T-helper 1 cell treated with Interleukin-12 subunit alpha and Interleukin-12 subunit beta and Interleukin-4 antibody, amounts not matched to agents 30 μg/mL and 1 μg/mL, for 36 hours (primary cell): ENCODE results near the gene PLPP1.
A peak's percentile ranks its signal among the peaks of the same experiment; 100 is the strongest.

Source experiments
- H3K27ac Mint-ChIP-seq: one replicate; pipeline ENCODE4 v1.8.0; 2021; ENCODE audit warnings: mild to moderate bottlenecking, mixed read lengths
- H3K27me3 Mint-ChIP-seq: one replicate; pipeline ENCODE4 v1.8.0; 2021; ENCODE audit warnings: low read depth, mixed read lengths
- H3K36me3 Mint-ChIP-seq: one replicate; pipeline ENCODE4 v1.8.0; 2021; ENCODE audit warnings: low read depth, mixed read lengths
- H3K4me1 Mint-ChIP-seq: one replicate; pipeline ENCODE4 v1.8.0; 2021; ENCODE audit warnings: low read depth, mixed read lengths
- H3K4me3 Mint-ChIP-seq: one replicate; pipeline ENCODE4 v1.8.0; 2021; ENCODE audit warnings: mild to moderate bottlenecking, moderate library complexity, mixed read lengths
- H3K9me3 Mint-ChIP-seq: one replicate; pipeline ENCODE4 v1.8.0; 2021; ENCODE audit warnings: mixed read lengths

The PLPP1 gene

DNA sequence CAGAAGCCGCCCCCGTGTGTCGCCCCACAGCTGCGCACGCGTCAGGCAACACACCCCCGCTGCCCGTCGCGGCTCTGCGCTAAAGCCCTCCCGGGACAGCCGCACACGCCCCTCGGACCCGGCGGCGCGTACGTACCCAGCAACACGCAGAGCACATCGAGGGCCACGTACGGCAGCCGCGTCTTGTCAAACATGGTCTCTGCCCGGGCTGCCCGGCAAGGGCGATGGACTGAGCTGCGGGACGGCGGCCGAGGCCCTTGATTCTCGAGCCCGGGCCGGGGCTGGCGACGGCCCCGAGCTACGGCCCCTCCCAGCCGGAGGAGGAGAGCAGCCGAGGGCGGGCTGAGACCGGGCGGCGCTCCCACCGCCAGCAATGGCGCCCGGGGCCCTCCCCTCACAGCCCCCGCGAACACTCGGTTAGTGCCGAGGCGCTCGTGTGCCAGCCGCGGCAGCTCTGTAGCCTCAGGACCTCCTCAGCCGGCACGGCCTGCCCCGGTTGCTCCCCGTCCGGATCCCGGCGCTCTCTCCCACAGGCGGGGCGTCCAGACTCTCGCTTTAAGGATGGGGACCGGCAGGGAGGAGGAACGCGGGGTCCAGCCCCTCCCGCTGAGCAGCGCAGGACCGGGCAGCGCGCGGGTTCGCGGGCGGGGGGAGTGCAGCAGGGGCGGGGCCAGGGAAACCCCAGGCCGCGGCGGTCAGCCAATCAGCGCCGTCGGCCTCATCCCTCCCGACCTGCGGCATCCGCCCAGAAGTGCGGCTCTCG lies at the start of gene PLPP1:
PLPP1 (minus strand) TSS at position 529 of the 763 bp plus-strand sequence; CDS start at position 194, 335 bp downstream.
- H3K27me3 Mint-ChIP-seq, result no peaks in the 10 kb centered on the region
- H3K9me3 Mint-ChIP-seq, result no peaks in the 10 kb centered on the region
- H3K36me3 Mint-ChIP-seq, result peaks cover 19% of the 10 kb centered on the region
- H3K27ac Mint-ChIP-seq, result peak within 1 kb of the TSS; percentile 89
- H3K4me1 Mint-ChIP-seq, result peaks cover 39% of the 10 kb centered on the region
- H3K4me3 Mint-ChIP-seq, result peak within 1 kb of the TSS; percentile 89

DNA sequence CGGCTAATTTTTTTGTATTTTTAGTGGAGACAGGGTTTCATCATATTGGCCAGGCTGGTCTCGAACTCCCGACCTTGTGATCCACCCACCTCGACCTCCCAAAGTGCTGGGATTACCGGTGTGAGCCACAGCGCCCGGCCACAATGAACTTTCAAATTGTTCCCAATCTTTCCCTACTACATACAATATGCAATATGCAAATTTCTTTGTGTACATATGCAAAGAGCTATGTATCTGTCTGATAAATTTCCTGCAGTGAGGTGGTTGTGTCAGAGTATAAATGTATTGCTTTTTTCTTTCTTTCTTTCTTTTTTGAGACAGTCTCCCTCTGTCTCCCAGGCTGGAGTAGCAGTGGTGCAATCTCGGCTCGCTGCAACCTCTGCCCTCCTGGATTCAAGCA lies 48.8 kb upstream of the PLPP1 start:
- Mint-ChIP-seq H3K27me3 (no peaks in the 10 kb centered on the region), H3K27ac (no peak overlapping the region), H3K4me3 (no peak overlapping the region)

DNA sequence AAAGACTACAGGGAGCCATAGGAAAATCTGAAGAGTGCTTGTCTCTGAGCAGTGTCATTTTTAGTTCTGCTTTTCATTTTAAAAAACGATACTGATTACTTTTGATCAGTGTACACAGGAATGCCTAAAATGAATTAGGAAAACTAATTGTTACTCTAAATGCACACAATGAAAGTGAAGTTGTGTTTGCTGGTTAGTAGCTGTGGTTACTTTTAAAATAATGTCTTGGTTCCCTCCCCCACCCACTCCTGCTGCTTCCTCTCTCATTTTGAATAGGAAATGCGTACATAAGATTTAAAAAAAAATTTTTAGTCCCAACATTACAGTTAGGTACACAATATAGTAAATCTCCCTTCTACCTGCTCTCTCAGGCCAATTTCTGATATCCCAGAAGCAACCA lies 47.5 kb upstream of the PLPP1 start:
- no peaks in the 10 kb centered on the region for H3K27me3 Mint-ChIP-seq
- peak overlapping the region; percentile 6 for H3K27ac Mint-ChIP-seq
- no peaks in the 10 kb centered on the region for H3K9me3 Mint-ChIP-seq
- H3K4me1 Mint-ChIP-seq, result peaks cover 12% of the 10 kb centered on the region
- H3K4me3 Mint-ChIP-seq, result peak overlapping the region; percentile 49
- H3K36me3 Mint-ChIP-seq, result no peaks in the 10 kb centered on the region

More for the DNA sequence above, 48.8 kb upstream of the PLPP1 start:
- H3K9me3 Mint-ChIP-seq, result no peaks in the 10 kb centered on the region
- no peaks in the 10 kb centered on the region for H3K36me3 Mint-ChIP-seq
- peaks cover 10% of the 10 kb centered on the region for H3K4me1 Mint-ChIP-seq

DNA sequence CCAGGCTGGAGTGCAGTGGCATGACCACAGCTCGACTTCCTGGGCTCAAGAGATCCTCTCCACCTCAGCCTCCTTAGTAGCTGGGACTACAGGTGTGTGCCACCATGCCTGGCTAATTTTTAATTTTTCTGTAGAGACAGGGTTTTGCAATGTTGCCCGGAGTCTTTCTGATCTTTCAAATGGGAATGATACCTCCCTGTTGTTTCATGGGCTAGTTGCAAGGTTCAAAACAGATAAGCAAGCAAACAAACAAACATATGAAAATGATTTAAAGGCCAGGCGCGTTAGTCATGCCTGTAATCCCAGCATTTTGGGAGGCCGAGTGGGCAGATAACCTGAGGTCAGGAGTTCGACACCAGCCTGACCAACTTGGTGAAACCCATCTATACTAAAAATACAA lies 45.3 kb upstream of the PLPP1 start:
- H3K9me3 Mint-ChIP-seq, result no peaks in the 10 kb centered on the region
- no peaks in the 10 kb centered on the region for H3K27me3 Mint-ChIP-seq
- no peaks in the 10 kb centered on the region for H3K36me3 Mint-ChIP-seq
- peaks cover 19% of the 10 kb centered on the region for H3K4me1 Mint-ChIP-seq
- no peak overlapping the region for H3K4me3 Mint-ChIP-seq
- H3K27ac Mint-ChIP-seq, result no peak overlapping the region

DNA sequence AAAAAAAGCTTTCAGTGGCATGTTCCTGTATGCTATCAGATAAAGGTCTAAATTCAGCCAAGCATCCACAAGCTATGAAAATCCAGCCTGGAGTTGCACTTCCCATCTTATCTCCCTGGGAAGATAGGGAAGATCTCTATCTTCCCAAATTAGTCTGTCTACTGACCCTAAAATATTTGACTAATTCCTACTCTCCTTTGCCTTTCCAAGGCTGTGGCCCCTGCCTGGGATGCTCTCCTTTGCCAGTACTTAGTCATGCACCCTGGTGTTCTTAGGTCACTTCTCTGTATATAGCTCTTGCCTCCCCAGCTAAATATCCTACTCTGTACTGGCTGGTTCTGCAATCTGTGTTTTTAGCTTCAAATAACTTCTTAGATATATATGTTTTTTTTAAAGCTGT lies 44.0 kb upstream of the PLPP1 start:
- Mint-ChIP-seq H3K4me3 (no peak overlapping the region), H3K27me3 (no peaks in the 10 kb centered on the region), H3K27ac (no peak overlapping the region), H3K9me3 (no peaks in the 10 kb centered on the region), H3K4me1 (peaks cover 18% of the 10 kb centered on the region), H3K36me3 (no peaks in the 10 kb centered on the region)

DNA sequence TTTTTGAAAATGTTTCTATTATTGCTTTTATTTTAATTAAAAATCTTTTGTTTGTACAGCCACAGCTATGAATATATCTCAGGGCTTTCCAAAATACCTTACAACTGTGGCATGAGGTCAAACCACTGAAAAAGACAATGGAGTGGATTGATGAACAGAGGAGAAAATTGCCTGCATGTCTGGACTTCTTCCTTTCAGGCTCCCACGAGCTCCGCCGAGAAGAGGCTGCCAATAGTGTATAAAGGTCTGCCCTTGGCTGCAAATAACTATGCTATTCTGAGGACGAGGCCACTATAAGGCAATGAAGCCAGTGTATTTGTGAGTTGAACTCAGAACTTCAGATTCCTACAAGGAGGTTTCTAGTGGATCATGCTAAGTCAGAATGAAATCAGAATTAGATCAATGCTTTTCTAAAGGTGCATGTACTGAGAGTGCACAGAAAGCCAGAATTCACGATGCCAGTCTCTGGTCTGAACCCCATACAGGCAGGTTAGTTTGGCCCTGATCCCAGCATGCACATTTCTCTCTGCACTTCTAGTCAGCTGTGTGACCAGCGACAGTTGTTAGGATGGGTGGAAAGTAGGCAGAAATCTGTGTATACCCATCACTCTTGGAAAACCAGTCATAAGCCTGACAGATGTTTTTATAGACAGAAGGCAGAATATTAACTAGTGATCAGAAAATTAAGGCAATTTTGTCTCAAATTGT lies 42.7 kb upstream of the PLPP1 start:
- Mint-ChIP-seq H3K4me1 (peaks cover 14% of the 10 kb centered on the region), H3K4me3 (no peak overlapping the region), H3K9me3 (no peaks in the 10 kb centered on the region), H3K36me3 (no peaks in the 10 kb centered on the region), H3K27me3 (no peaks in the 10 kb centered on the region), H3K27ac (no peak overlapping the region)

DNA sequence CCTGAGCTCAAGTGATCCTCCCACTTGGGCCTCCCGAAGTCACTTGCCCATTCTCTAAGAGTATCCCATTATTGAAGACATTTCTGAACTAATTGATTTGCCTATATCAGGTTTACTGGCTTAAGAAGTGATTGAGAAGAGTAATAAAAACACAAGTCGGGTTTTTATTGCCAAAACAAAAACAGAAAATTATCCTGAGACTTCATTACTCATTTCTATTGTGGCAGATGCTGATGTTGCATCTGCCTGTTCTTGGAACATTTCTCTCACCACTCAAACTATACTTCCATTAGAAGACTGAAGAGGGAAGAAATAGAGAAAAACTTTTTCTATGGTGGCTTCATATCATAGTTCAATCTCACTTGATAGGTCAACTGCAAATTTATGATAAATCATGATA lies 41.9 kb upstream of the PLPP1 start:
- no peaks in the 10 kb centered on the region for H3K36me3 Mint-ChIP-seq
- H3K9me3 Mint-ChIP-seq, result no peaks in the 10 kb centered on the region
- no peaks in the 10 kb centered on the region for H3K27me3 Mint-ChIP-seq
- H3K4me3 Mint-ChIP-seq, result no peak overlapping the region
- no peak overlapping the region for H3K27ac Mint-ChIP-seq
- H3K4me1 Mint-ChIP-seq, result peaks cover 13% of the 10 kb centered on the region

DNA sequence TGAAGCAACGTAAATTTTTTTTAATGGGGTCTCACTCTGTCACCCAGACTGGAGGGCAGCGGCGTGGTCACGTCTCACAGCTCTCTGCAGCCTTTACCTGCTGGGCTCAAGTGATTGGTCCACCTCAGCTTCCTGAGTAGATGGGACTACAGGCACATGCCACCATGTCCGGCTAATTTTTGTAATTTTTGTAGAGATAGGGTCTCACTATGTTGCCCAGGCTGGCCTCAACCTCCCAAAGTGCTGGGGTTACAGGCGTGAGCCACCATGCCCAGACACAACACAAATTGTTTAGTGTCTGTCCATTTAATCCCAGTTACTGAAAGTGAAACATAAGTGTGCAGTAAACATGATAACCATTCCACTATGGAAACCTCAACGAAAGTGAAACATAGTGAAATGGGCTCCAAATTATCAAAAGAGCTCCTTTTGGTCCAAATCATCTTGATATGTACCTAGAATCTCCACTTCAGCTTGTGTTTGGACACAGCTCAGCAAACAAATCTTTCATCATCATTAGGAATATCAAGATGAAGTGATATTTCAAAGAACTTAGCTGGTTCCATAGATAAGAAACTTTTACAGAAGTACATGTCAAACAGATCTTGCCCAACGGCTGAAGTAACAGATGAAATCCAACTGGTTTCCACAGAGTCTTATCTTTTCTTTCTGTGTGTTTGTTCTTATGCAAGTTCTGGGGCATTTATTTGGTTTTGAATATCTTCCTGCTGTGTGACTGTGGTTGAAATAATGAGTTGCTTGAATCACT lies 41.2 kb upstream of the PLPP1 start:
- H3K4me3 Mint-ChIP-seq, result no peak overlapping the region
- no peaks in the 10 kb centered on the region for H3K27me3 Mint-ChIP-seq
- H3K27ac Mint-ChIP-seq, result no peak overlapping the region
- peaks cover 13% of the 10 kb centered on the region for H3K4me1 Mint-ChIP-seq
- no peaks in the 10 kb centered on the region for H3K9me3 Mint-ChIP-seq
- no peaks in the 10 kb centered on the region for H3K36me3 Mint-ChIP-seq

DNA sequence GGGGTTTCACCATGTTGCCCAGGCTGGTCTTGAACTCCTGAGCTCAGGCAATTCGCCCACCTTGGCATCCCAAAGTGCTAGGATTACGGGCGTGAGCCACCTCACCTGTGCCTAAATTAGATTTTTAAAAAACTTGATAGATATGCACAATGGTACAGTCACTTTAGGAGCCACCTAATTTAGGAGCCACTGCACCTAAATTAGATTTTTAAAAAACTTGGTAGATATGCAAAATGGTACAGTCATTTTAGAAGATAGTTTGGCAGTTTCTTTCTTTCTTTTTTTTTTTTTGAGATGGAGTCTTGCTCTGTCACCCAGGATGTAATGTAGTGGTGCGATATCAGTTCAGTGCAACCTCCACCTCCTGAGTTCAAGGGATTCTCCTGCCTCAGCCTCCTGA lies 37.8 kb upstream of the PLPP1 start:
- Mint-ChIP-seq H3K36me3 (no peaks in the 10 kb centered on the region), H3K27ac (no peak overlapping the region), H3K4me3 (no peak overlapping the region), H3K4me1 (peaks cover 9% of the 10 kb centered on the region), H3K9me3 (no peaks in the 10 kb centered on the region), H3K27me3 (no peaks in the 10 kb centered on the region)

DNA sequence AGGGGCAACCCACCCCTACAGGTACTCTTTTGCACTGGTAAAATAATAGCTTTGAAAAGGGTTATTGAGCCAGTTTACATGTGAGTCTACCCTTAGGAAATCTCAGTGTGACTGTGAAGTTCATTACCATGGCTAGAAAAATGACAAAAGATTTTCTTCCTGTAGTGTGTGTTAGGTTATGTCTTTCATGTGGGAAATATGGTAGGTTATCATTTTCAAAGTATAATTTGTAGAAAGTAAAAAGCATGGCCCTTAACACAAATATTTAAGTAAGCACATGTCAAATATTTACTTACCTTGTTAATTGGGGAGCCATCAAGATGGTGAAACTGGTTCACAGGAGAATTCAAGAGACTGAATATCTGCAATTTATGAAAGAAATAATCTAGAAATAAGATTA lies 37.3 kb upstream of the PLPP1 start:
- H3K4me3 Mint-ChIP-seq, result no peak overlapping the region
- peaks cover 9% of the 10 kb centered on the region for H3K4me1 Mint-ChIP-seq
- no peaks in the 10 kb centered on the region for H3K36me3 Mint-ChIP-seq
- H3K27ac Mint-ChIP-seq, result no peak overlapping the region
- H3K27me3 Mint-ChIP-seq, result no peaks in the 10 kb centered on the region
- H3K9me3 Mint-ChIP-seq, result no peaks in the 10 kb centered on the region

DNA sequence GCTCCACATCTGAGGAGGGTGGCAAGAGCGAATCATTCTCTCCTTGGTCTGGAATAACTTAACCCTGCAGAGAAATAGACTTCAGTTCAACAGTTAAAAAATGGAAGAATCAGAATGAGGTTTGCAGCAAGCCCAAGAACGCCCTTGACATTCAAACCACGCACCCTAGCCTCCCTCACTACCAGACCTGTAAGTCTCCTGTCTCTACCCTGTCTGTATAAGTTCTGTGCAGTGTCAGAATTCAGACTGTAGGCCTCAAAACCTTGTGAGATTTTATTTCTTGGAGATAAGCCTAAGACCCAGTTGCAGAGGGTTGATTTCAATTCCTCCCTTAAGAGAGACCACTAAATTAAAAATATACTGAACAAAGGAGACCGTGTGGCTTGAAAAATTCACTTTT lies 35.8 kb upstream of the PLPP1 start:
- H3K9me3 Mint-ChIP-seq, result no peaks in the 10 kb centered on the region
- no peak overlapping the region for H3K27ac Mint-ChIP-seq

DNA sequence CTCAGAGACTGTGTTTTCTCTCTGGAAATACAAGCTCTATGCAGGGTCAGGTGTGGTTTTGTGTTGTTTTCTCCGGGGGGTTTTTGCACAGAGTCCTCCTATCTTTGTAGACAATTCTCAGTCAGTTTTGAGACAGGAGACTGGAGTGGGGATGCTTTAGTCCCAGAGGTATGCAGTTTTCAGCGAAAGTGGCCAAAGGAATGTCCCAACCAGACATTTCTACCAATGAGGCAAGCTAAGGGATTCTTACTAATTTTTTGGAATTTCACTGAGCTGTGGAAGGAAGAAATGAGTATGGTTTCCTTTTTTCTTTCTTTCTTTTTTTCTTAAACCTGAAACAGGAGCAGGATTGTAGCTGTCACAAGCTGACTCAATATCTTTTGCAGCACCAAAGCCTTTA lies 35.3 kb upstream of the PLPP1 start:
- no peak overlapping the region for H3K27ac Mint-ChIP-seq
- H3K4me3 Mint-ChIP-seq, result no peak overlapping the region
- no peaks in the 10 kb centered on the region for H3K27me3 Mint-ChIP-seq
- peaks cover 5% of the 10 kb centered on the region for H3K4me1 Mint-ChIP-seq
- H3K9me3 Mint-ChIP-seq, result no peaks in the 10 kb centered on the region
- no peaks in the 10 kb centered on the region for H3K36me3 Mint-ChIP-seq

More for the DNA sequence above, 35.8 kb upstream of the PLPP1 start:
- H3K4me1 Mint-ChIP-seq, result peaks cover 2% of the 10 kb centered on the region
- no peak overlapping the region for H3K4me3 Mint-ChIP-seq
- H3K36me3 Mint-ChIP-seq, result no peaks in the 10 kb centered on the region
- H3K27me3 Mint-ChIP-seq, result no peaks in the 10 kb centered on the region

DNA sequence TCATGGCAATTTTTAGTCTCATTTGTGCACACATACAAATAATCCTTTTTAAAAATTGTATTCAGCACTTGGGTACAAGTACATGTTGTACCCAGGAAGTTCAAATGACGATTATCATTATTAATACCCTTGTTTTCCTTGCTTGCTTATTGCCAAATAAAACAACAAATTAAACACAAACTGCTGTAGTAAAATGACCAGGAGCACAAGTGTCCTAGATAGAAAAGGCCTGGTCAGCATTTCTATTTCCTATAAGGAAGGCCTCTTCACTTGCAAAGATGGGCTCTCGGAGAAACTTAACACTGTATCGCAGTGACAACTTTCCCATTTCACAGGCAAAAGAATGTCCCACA lies 34.7 kb upstream of the PLPP1 start:
- no peak overlapping the region for H3K27ac Mint-ChIP-seq
- no peaks in the 10 kb centered on the region for H3K9me3 Mint-ChIP-seq
- H3K27me3 Mint-ChIP-seq, result no peaks in the 10 kb centered on the region
- H3K4me1 Mint-ChIP-seq, result peaks cover 7% of the 10 kb centered on the region
- H3K4me3 Mint-ChIP-seq, result no peak overlapping the region
- no peaks in the 10 kb centered on the region for H3K36me3 Mint-ChIP-seq

DNA sequence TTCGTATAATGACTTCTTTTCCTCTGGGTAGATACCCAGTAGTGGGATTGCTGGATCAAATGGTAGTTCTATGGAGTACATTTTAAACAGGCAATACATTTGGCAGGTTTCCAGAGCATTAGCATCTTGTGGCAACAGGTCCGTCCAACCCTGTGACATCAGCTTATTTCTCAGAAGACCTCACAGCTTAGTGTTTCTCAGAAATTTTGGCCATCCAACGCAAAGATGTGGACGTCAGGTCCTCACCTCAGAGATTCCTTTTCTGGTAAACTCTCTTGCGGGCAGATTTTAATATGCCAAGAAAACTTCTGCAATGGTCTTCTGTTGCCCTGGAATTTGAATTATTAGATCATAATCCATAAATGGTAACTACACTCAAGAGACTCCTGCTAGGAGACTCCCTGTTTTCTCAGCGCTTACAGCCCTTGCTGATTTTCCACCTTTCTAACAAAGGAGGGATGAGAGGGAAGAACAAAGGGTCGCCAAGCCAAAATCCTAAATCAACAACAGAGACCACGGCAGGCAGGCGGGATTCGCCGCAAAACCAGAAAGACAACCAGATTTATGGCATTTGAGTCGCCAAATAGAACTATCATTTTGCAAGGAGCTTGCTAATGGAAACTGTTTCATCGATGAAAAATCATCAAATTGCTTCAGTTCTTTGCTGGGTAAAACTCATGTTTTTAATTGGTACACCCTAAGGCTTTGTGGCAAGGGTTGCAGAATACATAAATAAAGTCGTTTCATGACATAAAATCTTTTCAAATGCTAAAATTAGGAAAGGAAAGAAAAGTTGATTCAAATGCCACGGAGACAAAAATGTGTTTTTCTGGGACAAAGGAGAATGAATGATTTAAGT lies 34.1 kb upstream of the PLPP1 start:
- no peak overlapping the region for H3K27ac Mint-ChIP-seq
- no peaks in the 10 kb centered on the region for H3K27me3 Mint-ChIP-seq
- H3K4me1 Mint-ChIP-seq, result peaks cover 7% of the 10 kb centered on the region
- H3K9me3 Mint-ChIP-seq, result no peaks in the 10 kb centered on the region
- H3K36me3 Mint-ChIP-seq, result no peaks in the 10 kb centered on the region
- H3K4me3 Mint-ChIP-seq, result no peak overlapping the region
